Omental fat pad (tissue), 4 donors: ENCODE measurements around the gene RFX4. TPM values are rescaled to one million over a fixed set of nuclear protein-coding genes. Genes with fewer than 3 reads are reported as not detected.

Experiments
- ATAC-seq: fragments of 150-250 bp; one replicate; pipeline ENCODE4 v1.9.1; 2016; ENCODE audit warnings: mild to moderate bottlenecking, moderate library complexity; ENCODE audit not compliant: low FRiP score
- DNase-seq: peaks from one replicate; pipeline ENCODE4 v3.0.0-alpha.2; 2019; ENCODE audit warnings: low spot score
- total RNA-seq, 4 donors: library from RNA; depleted of rRNA; stranded (reverse); fragments of >200 nt; gene quantifications; one replicate each; pipeline ENCODE4 v1.1.0, GENCODE V29; 2016
- TF ChIP-seq, protein P1 (sequence below), 3 donors: fragments of 450-650 bp; IDR thresholded peaks; one replicate each; pipeline ENCODE4 v1.5.1; 2016 to 2017; ENCODE audit warnings: antibody characterized with exemption in 3 of 3, mild to moderate bottlenecking in 3 of 3, moderate library complexity in 2 of 3

Gene RFX4
- total RNA-seq, 4 donors from 2014 or later = not detected

DNA sequence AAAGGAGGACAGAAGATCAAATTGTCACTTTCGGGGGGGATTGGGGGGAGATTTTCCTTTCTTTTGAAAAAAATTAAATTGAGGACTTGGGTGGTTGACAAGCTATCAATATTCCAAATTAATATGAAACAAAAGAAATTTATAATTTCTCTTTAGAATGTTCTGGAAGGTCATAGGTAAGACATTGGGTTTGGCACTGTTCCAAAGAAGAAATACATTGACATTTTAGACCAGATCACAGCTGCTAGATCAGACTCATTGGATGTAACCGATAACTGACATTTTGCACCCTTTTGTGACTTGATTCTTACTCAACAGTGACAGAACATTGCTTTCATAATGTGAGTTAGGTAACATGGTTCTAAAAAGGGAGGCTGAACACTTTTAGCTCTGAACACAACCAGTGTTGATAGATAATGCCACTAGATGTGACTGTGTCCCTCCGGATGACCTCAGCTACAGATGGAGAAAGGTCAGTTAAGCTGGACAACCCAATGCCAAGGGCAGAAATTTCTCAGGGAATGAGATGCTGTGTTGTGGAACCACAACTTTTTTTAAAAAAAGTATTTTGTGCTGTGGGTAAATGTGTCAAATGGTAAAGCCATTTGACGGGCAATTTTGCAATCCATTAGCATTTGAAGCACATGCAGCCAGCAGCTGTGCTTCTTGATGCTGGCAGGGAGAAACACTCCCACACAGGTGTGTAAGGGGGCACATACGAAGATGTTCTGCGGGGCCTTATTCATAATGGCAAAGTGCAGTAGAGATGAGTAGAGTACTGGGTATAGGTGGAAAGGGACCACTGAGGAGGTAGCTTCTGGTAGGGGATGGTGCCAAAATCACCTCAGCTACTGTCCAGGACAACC lies 62.9 kb downstream of the RFX4 start:
- ATAC-seq (no peak), DNase-seq (no peak)
- TF ChIP-seq, protein P1, sequence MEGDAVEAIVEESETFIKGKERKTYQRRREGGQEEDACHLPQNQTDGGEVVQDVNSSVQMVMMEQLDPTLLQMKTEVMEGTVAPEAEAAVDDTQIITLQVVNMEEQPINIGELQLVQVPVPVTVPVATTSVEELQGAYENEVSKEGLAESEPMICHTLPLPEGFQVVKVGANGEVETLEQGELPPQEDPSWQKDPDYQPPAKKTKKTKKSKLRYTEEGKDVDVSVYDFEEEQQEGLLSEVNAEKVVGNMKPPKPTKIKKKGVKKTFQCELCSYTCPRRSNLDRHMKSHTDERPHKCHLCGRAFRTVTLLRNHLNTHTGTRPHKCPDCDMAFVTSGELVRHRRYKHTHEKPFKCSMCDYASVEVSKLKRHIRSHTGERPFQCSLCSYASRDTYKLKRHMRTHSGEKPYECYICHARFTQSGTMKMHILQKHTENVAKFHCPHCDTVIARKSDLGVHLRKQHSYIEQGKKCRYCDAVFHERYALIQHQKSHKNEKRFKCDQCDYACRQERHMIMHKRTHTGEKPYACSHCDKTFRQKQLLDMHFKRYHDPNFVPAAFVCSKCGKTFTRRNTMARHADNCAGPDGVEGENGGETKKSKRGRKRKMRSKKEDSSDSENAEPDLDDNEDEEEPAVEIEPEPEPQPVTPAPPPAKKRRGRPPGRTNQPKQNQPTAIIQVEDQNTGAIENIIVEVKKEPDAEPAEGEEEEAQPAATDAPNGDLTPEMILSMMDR (IDR thresholded peaks at IDR 0.05) = no peak

DNA sequence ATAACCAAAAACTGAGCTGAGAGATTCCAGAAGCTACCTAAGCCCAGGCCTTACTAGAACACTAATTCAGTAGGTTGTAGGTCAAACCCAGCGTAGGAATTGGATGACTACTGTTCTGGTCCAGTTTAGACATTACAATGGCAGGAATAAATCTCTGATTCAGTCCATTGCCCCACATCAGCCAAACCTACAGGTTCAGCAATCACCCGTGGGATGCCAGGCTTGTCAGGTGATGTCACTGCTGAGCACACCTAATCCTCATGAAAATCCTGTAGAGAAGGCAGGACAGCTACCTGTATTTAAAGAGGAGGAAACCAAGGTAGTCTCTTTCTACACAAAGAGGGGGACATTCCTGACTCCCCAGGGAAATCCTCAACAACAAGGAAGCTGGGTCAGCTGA lies 63.7 kb downstream of the RFX4 start:
- DNase-seq = no peak
- TF ChIP-seq, protein P1 (IDR thresholded peaks at IDR 0.05) = no peak

DNA sequence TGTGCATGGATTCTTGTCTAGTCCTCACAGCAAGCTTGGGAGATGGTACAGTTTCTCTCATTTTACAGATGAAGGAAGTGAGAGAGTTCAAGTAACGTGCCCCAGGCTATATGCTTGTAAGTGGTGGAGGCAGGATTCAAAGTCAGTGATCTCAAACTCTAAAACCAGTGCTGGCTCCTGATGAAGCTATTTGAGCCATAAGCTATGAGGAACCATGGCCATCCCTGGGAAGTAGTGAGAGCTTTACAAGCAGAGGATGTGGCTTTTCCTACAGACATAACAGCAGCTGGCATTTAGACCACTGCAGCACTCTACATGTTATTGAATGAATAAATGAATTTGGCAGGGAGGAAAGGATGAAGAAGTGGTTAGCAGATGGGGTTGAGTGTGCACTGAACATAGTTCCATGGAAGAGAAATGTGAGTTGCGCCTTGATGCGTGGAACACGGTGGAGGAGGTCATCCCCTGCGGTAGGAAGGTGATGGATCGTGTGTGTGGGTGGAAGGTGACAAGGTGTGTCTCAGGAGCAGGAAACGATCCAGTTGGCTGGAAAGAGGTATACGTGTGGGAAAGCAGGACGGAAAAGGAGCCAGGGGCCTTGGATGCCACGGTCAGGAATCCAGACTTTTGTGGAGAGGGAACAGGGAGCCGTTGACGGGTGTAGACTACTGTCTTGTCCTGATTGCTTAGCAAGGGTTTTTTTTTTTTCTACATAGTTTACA lies 65.2 kb downstream of the RFX4 start:
- no peak for ATAC-seq
- DNase-seq = no peak
- TF ChIP-seq, protein P1 (IDR thresholded peaks at IDR 0.05) = no peak

More for the DNA sequence above, 63.7 kb downstream of the RFX4 start:
- ATAC-seq = no peak

DNA sequence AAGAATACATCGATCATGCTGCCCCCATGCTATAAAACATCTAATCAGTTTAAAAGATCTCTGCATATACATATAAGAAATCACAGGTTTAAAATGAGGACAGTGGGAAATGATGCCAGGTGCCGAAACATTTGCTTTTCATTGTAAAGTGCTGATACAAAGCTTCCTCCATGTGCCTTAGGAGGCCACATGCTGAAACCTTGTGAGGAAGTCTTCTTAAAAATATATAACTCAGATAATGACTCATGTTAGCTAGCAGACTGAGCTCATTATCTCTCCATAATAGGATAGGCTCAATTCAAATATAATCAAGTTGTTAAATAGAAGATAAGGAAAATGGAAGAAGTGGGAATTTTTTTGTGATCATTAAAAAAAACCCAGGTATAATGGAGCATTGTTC lies 65.9 kb downstream of the RFX4 start:
- TF ChIP-seq, protein P1 (IDR thresholded peaks at IDR 0.05) = no peak
- no peak for DNase-seq
- ATAC-seq = no peak

DNA sequence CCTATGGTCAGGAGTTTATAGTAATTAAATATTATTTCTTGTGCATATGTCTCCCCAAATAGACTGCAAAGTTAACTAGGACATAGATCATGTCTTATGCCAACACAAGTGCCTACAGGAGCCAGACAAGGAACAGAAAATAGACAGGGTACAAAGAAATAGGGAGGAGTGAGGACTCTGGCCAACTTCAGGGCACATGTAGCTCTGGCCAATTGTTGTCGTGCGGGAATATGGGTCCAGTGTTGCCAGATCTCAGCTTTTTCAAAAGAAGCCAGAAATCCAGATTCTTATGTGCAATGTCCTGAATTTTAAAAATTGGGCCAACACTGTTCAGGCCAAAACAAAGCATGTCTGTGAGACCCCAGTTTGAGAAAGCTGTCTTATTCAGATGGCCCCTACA lies 68.7 kb downstream of the RFX4 start:
- ATAC-seq = no peak
- no peak for DNase-seq
- TF ChIP-seq, protein P1 (IDR thresholded peaks at IDR 0.05) = no peak

DNA sequence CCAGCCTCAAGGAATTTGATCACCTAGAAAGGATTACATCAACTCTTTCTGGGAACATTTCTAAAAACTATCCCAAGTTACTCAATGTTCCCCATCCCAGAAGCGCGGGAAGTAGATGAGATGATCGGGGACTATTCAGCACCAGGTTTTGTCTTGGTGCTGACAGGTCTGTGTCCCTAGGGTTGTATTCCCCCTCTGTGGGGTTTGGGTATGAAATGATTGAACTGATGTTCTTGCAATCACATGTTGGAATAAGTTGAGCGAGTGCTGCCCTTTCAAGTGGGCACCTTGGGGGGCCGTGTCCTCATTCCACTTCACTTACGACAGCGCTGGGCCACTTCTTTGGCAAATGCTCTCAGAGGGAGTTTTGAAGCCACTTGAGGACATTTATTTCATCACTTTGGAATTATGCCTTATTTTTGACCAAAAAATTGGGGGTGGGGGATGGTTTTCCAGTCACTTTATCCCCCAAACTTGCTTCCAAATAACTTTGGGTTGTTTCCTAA lies 69.8 kb downstream of the RFX4 start:
- DNase-seq (no peak), ATAC-seq (no peak)
- TF ChIP-seq, protein P1 (IDR thresholded peaks at IDR 0.05) = no peak
